GM21528 (cell line): ENCODE measurements around the gene CAMTA1.

Experiments
- ATAC-seq: cut with Tn5 transposase; IDR thresholded peaks from one replicate; pipeline ENCODE4 v1.9.1; 2021; ENCODE audit warnings: mild to moderate bottlenecking, moderate library complexity; ENCODE audit not compliant: unreplicated experiment, low FRiP score

Gene CAMTA1

GRCh38 chr1:7344299-7344698, 559.0 kb downstream of the CAMTA1 start:
- ATAC-seq: no peak

- ATAC-seq: no peak
These were observed 560.3 kb downstream of the CAMTA1 start for GRCh38 chr1:7345516-7345915.

GRCh38 chr1:7346070-7346596, 560.9 kb downstream of the CAMTA1 start:
- ATAC-seq: no peak

DNA sequence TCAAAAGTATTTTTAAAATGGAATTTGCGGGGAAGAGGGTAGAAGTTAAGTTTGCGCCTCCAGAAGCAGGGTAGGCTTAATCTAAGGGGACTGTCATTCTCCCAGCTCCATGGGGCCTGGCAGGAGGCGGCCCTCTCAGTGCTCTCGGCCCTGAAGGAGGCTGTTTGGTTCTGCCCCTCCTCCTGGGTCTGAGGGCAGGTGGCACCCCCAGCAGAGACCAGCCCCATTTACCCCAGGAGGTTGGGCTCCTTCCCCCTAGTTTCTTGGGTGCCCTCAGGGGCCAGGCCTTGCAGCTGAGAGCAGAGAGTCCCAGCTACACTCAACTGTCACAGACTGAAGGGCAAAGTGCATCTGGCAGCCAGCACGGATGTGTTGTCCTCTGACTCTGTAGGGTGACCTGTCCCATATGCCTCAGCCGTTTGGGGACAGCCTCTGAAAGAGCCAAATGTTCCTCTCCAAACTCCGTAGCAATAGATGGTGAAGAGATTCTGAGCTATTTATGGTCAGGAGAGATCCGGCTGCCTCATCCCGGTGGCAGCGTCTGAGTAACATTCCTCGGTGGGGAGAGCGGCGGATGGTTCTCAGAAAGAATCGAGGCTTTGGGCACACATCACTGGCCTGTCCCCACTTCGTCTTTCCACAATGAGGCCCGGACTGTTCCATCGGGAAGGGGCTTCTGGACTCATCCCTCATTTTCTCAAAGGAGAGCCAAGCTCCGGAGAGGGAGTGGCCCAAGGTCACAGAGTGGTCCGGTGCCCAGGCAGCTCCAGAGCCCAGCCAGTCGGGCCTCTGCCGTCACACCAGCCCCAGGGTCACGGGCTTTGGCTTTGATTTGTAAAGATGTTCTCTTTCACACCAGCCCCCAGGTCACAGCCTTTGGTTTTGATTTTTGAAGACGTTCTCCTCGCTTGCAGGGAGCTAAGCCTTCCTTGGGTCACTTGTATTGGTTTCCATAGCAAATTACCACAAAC, 561.6 kb downstream of the CAMTA1 start:
- no peak for ATAC-seq

GRCh38 chr1:7348073-7348472, 562.8 kb downstream of the CAMTA1 start:
- no peak for ATAC-seq

- no peak for ATAC-seq
These were observed 563.3 kb downstream of the CAMTA1 start for GRCh38 chr1:7348580-7348979.

DNA sequence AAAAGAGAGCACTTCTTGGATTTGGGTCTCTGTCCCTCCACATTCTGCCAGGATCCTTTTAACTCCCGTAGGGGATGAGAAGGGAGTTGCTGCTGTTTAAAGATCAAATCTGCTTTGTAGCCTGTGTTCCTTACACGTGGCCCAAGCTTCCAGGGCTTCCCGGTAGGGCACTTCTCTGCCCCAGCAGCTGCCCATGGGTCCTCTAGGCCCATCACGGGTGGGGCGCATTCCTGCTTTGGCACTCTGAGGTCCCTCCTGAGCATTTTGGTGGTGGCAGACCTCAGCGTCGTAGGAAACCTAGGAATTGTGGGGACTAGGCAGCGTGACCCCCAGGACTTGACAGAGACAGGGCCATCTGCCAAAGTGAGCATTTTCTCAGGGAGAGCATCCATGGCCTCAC, 565.5 kb downstream of the CAMTA1 start:
- no peak for ATAC-seq

- ATAC-seq: no peak
These were observed 566.4 kb downstream of the CAMTA1 start for GRCh38 chr1:7351649-7352048.

DNA sequence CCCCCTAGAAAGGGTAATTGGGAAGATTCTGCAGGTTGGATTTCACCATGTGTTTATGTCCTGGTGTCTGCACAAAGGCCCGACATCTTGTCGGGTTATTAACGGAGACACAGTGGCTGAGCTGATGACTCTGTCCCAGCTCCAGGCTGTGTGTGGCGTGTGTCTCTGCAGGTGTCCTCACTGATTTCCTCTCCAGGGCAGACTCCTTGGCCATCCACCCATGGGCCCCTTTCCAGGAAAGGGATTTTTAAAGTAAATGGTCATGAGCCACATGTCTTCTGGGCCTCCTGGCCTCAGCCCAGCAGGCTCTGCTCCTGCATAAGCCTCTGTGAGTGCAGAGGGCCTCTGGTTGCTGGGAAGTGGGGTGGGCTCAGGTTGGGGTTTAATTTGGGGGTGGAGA, 567.1 kb downstream of the CAMTA1 start:
- ATAC-seq: no peak

DNA sequence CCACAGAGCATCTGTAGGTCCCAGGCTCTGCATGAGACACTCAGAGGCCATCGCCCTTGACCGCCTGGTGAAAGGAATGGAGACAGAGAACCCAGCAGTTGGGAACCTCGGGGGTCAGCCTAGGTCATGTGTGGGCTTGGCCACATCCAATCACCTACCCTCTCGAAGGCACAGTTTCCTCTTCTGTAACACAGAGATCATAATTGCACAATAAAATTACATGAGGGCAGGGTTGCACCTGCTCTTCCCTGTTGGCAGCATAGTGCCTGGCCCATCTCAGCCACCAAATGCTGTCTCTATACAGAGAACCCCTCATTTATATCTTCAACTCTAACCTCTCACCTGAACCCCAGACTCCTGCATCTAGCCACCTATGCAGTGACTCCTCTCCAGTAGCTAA, 567.7 kb downstream of the CAMTA1 start:
- no peak for ATAC-seq

GRCh38 chr1:7355646-7356045, 570.4 kb downstream of the CAMTA1 start:
- no peak for ATAC-seq

- no peak for ATAC-seq
These were observed 570.8 kb downstream of the CAMTA1 start for GRCh38 chr1:7356079-7356478.

DNA sequence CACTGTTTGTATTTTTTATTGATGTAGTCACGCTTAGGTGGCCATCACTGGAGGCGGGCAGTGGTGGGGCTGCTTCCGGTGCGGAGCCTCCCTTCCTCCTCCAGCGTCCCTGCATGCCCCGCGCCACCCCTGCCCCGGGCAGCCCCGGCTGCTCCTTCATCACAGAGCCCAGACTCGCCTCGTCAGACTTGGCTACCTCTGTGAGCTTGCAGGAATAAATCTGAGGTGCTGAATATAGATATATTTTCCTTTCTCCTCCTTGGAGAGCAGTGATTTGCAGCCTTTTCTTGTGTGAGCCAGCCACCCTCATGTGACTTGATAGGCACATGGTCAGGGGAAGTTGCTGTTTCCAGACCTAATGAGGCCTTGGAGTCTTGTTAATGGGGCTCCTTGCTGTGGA, 573.2 kb downstream of the CAMTA1 start:
- no peak for ATAC-seq

DNA sequence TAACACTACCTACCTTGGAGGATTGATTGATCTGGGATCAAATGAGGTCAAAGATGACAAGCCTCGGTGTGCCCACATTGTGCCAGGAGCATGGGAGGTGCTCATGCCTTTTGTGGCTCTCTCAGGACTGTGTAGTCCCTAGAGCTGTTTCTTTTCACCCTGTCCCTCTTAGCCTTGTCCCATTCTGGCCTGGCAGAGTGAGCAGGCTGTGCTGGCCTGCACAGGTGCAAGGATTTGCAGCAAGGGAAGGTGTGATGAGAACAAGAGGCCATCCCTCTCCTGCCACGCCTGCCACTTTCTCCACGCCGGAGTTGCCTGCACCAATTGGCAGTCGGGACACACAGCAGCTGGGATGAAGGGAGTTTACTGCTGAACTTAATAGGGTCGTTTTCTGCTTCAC, 575.3 kb downstream of the CAMTA1 start:
- ATAC-seq: no peak

DNA sequence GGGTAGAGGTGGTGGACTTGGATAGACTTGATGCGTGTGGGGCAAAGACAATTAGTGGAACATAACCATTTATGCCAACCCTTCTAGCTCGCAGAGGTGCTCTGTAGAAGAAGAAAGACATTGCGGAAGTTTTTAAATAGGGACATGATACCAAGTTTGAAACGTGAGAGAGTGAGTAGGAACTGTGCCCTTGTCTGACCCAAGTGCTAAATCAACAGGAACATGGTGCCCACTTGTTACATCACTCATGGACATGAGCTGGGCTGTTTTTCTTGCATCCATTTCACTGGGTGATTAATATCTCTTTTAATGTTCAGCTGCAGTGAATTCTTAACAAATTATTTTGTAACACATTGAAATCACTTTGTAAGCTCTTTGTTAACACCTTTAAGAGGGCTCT, 577.7 kb downstream of the CAMTA1 start:
- no peak for ATAC-seq

GRCh38 chr1:7363450-7363849, 578.2 kb downstream of the CAMTA1 start:
- ATAC-seq: no peak

GRCh38 chr1:7365706-7366105, 580.5 kb downstream of the CAMTA1 start:
- ATAC-seq: no peak

DNA sequence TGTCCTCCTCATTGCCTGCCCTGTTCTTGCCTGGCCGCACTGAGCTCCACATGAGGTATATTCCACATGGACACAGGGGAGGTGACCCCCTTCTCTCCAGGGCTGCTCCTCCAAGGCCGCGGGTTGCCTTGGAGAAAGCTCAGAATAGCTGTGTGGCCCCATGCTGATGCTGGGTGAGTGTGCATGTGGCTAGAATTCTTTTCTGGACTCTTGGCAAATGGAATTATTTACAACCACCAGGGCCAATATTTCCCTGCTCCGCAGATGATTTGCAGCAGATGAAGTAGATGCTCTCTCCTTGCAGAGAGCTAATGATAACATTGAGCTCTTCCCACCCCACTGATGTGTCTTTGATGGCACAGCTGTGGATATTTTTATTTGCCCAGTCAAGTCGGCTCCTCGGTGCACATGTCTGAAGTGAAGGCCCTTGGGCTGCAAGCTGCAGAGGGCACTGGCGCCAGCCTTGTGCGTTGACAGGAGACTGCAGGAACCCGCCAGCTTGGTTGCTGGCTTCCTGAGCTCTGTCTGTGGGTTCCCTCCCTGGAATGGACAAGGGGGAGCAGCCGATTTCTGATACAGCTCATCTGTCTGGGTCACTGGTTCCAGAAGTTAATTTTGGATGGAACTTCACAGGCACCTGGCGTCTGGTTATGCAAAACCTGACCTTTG, 581.2 kb downstream of the CAMTA1 start:
- ATAC-seq: no peak

DNA sequence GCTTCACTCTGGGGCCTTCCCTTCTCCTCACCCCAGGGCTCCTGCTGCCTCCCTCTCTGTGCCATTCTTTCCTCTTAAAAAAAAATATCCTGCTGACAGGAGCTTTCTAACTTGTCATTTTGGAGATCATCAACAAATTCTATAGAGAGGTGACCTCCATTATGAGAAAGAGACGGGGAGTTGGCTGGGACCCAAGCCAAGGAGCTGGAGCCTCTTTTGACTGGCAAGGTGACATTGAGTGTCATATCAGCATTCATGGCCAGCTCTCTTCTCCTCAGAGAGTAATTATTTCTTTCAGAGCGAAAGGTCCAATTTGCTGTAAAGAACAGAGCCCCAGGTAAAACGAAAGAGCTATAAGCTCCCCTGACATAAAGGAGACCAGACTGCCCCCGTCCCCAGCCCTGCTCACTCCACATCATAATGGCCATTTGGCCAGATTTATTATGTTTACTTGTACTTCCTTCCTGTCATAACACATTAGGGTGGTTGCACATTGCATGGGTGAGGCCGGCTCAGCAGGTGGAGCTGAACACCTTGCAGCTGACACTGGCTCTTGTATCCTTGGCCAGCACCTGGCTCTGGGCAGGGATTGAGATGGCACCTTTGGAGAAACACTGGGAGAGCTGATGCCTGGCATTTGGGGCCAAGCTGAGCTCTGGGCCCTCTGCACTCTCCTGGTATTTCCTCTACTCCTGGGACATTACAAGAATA, 581.9 kb downstream of the CAMTA1 start:
- no peak for ATAC-seq

DNA sequence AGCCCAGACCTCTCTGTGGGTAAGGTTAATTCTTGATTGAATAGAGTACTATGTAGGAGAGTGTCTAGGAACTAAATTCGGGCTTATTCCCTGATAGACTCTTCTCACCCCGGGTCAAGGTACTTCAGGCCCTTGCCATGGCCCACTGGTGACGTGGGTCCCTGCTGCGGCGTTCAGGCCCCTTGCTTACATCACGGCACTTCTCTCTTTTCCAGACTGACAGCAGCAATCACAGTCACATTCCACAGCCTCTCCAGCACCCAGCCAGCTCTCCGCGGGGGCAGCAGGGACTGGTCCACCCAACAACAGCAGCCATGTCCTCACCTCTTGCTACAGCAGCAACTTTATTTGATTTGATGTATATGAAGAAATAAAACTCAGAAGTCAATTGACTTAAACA, 584.6 kb downstream of the CAMTA1 start:
- ATAC-seq: no peak

DNA sequence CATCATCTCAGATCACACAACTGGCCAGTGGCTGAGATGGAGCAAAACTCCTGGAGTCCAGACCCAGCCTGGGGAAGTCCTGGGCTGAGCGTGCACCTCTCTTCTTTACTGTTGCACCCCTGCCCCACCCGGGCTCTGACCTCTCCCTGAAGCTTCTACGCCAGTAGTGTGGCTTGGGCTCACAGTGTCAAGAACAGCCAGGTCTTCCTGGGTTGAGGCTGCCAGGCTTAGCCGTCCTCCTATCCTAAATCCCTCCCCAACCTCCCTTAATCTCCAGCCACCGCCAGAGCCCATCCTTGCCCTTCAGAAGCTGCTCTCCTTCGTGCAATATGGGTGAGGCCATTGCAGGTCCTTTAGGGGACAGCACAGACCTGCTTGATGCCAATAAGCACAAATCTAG, 586.7 kb downstream of the CAMTA1 start:
- ATAC-seq: no peak
